A549 (cell line): ENCODE measurements around the gene FMO2.

Experiments
- CTCF ChIP-seq: fragments of >200 bp; sonication (Bioruptor Twin); formaldehyde crosslinking; IDR thresholded peaks from 3 replicates; pipeline ENCODE4 v1.5.1; 2016
- POLR2A ChIP-seq: IDR thresholded peaks from 2 replicates; pipeline ENCODE4 v1.6.1; 2012; ENCODE audit warnings: mild to moderate bottlenecking, low read length

DNA sequence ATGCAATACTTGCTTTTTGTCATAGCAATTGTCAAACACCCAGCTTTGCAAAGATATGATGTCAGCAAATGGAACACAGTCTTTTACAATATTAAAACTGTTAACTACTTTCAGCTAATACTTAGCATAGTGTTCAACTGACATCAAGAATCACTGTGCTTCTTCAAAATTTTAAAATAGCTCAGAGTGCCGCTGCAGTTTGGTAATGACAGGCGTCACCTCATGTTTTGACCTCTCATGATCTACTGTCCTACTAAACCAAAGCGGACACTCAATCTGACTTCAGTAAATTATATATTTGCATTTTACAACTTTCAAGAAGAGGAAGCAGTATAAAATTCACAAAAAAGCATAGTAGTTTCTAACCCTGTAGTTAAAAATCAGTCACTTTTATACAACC lies 65.2 kb downstream of the FMO2 start:
- no peak for TF ChIP-seq POLR2A
- TF ChIP-seq CTCF, result no peak
